OCI-LY1 (cell line): ENCODE measurements around the gene SMC3.

Experiments
- EZH2 ChIP-seq: fragments of 200-600 bp; sonication (generic), shearing (Covaris generic); IDR thresholded peaks from 2 replicates; pipeline ENCODE4 v1.8.0; 2017; ENCODE audit warnings: borderline replicate concordance, mixed run types, mild to moderate bottlenecking, antibody characterized with exemption, low read length, moderate library complexity, mixed read lengths
- TF ChIP-seq, protein P1 (sequence below): fragments of 200-600 bp; sonication (generic), shearing (Covaris generic); IDR thresholded peaks from 2 replicates; pipeline ENCODE4 v1.5.1; 2017; ENCODE audit warnings: mild to moderate bottlenecking, antibody characterized with exemption, low read length, moderate library complexity, mixed read lengths

- TF ChIP-seq, protein P1, sequence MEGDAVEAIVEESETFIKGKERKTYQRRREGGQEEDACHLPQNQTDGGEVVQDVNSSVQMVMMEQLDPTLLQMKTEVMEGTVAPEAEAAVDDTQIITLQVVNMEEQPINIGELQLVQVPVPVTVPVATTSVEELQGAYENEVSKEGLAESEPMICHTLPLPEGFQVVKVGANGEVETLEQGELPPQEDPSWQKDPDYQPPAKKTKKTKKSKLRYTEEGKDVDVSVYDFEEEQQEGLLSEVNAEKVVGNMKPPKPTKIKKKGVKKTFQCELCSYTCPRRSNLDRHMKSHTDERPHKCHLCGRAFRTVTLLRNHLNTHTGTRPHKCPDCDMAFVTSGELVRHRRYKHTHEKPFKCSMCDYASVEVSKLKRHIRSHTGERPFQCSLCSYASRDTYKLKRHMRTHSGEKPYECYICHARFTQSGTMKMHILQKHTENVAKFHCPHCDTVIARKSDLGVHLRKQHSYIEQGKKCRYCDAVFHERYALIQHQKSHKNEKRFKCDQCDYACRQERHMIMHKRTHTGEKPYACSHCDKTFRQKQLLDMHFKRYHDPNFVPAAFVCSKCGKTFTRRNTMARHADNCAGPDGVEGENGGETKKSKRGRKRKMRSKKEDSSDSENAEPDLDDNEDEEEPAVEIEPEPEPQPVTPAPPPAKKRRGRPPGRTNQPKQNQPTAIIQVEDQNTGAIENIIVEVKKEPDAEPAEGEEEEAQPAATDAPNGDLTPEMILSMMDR, result no peak
- no peak for TF ChIP-seq EZH2
These were observed 79.1 kb downstream of the SMC3 start for GRCh38 chr10:110646417-110647135.
